MM.1S (cell line): ENCODE data around the gene SPRTN.

Experiments used
- DNase-seq: peaks from one replicate; pipeline ENCODE4 v3.0.0-alpha.2; 2015
- H2AFZ ChIP-seq: fragments of 300-600 bp; sonication (generic); 2 replicates; pipeline ENCODE4 v1.6.0; 2016; ENCODE audit warnings: antibody characterized with exemption, low read length
- H3F3A ChIP-seq: fragments of 300-600 bp; sonication (generic); 2 replicates; pipeline ENCODE4 v1.6.1; 2016; ENCODE audit warnings: mild to moderate bottlenecking, antibody characterized with exemption, low read length, moderate library complexity, mixed read lengths; ENCODE audit not compliant: insufficient read depth
- H3K27ac ChIP-seq: fragments of 300-600 bp; sonication (generic); 2 replicates; pipeline ENCODE4 v1.5.1; 2016; ENCODE audit warnings: mild to moderate bottlenecking, low read length
- H3K27me3 ChIP-seq: fragments of 300-600 bp; sonication (generic); replicated peaks from 2 replicates; pipeline ENCODE4 v1.6.0; 2016; ENCODE audit warnings: low read length; ENCODE audit not compliant: insufficient read depth
- H3K36me3 ChIP-seq: fragments of 300-600 bp; sonication (generic); replicated peaks from 2 replicates; pipeline ENCODE4 v1.6.1; 2016; ENCODE audit warnings: mild to moderate bottlenecking, low read length, mixed read lengths; ENCODE audit not compliant: insufficient read depth
- H3K4me1 ChIP-seq: fragments of 300-600 bp; sonication (generic); 2 replicates; pipeline ENCODE4 v1.6.1; 2016; ENCODE audit warnings: low read length, mixed read lengths
- H3K4me2 ChIP-seq: fragments of 300-600 bp; sonication (generic); 2 replicates; pipeline ENCODE4 v1.6.0; 2016; ENCODE audit warnings: low read depth, low read length
- H3K4me3 ChIP-seq: fragments of 300-600 bp; sonication (generic); 2 replicates; pipeline ENCODE4 v1.5.1; 2016; ENCODE audit warnings: low read length, mixed read lengths
- H3K79me2 ChIP-seq: fragments of 300-600 bp; sonication (generic); 2 replicates; pipeline ENCODE4 v1.6.1; 2016; ENCODE audit warnings: mixed run types, low read length, mixed read lengths
- H3K9ac ChIP-seq: fragments of 300-600 bp; sonication (generic); 2 replicates; pipeline ENCODE4 v1.6.1; 2016; ENCODE audit warnings: low read length, mixed read lengths
- H3K9me2 ChIP-seq: fragments of 300-600 bp; sonication (generic); replicated peaks from 2 replicates; pipeline ENCODE4 v1.6.1; 2016; ENCODE audit warnings: mild to moderate bottlenecking, low read length, mixed read lengths; ENCODE audit not compliant: insufficient read depth
- H3K9me3 ChIP-seq: fragments of 300-600 bp; sonication (generic); replicated peaks from 2 replicates; pipeline ENCODE4 v1.6.1; 2016; ENCODE audit warnings: mild to moderate bottlenecking, low read length, mixed read lengths; ENCODE audit not compliant: insufficient read depth
- H4K20me1 ChIP-seq: fragments of 300-600 bp; sonication (generic); 2 replicates; pipeline ENCODE4 v1.6.1; 2016; ENCODE audit warnings: mild to moderate bottlenecking, low read length, moderate library complexity, mixed read lengths; ENCODE audit not compliant: insufficient read depth
- EZH2 ChIP-seq: fragments of 300-600 bp; sonication (generic); optimal IDR thresholded peaks from 2 replicates; pipeline ENCODE3; 2017; ENCODE audit warnings: low read depth, mild to moderate bottlenecking, antibody characterized with exemption, low read length, mixed read lengths
- EZH2phosphoT487 ChIP-seq: fragments of 300-600 bp; sonication (generic); IDR thresholded peaks from 2 replicates; pipeline ENCODE4 v1.6.1; 2018; ENCODE audit warnings: antibody characterized with exemption, low read length
- TF ChIP-seq, protein P1 (sequence below): fragments of 300-600 bp; sonication (generic); IDR thresholded peaks from 2 replicates; pipeline ENCODE4 v1.5.1; 2016; ENCODE audit warnings: antibody characterized with exemption, low read length, mixed read lengths

SPRTN gene

GRCh38 chr1:231327617-231328016 lies 10.5 kb upstream of the SPRTN start:
- TF ChIP-seq EZH2, result no peak
- TF ChIP-seq, protein P1, sequence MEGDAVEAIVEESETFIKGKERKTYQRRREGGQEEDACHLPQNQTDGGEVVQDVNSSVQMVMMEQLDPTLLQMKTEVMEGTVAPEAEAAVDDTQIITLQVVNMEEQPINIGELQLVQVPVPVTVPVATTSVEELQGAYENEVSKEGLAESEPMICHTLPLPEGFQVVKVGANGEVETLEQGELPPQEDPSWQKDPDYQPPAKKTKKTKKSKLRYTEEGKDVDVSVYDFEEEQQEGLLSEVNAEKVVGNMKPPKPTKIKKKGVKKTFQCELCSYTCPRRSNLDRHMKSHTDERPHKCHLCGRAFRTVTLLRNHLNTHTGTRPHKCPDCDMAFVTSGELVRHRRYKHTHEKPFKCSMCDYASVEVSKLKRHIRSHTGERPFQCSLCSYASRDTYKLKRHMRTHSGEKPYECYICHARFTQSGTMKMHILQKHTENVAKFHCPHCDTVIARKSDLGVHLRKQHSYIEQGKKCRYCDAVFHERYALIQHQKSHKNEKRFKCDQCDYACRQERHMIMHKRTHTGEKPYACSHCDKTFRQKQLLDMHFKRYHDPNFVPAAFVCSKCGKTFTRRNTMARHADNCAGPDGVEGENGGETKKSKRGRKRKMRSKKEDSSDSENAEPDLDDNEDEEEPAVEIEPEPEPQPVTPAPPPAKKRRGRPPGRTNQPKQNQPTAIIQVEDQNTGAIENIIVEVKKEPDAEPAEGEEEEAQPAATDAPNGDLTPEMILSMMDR, result no peak
- Histone ChIP-seq H3K27me3 (no peaks in the 10 kb centered on the region), H3K9ac (no peak overlapping the region), H3K79me2 (peaks cover 5% of the 10 kb centered on the region), H3K4me3 (no peak overlapping the region), H3K9me3 (no peaks in the 10 kb centered on the region), H3K4me2 (no peak overlapping the region), H3F3A (no peaks in the 10 kb centered on the region), H3K9me2 (no peaks in the 10 kb centered on the region), H3K36me3 (no peaks in the 10 kb centered on the region), H3K4me1 (no peaks in the 10 kb centered on the region), H4K20me1 (no peaks in the 10 kb centered on the region), H2AFZ (no peak overlapping the region), H3K27ac (no peak overlapping the region)
- no peak for DNase-seq

GRCh38 chr1:231329483-231329882 lies 8.6 kb upstream of the SPRTN start:
- TF ChIP-seq EZH2 (no peak), EZH2phosphoT487 (no peak)
- TF ChIP-seq, protein P1, result no peak
- no peak overlapping the region for H3K27ac ChIP-seq
- peaks cover 13% of the 10 kb centered on the region for H3K4me1 ChIP-seq
- DNase-seq, result no peak
- H3F3A ChIP-seq, result no peaks in the 10 kb centered on the region
- peaks cover 8% of the 10 kb centered on the region; the same call in 1 of the 2 replicates for H4K20me1 ChIP-seq
- no peak overlapping the region for H2AFZ ChIP-seq
- H3K36me3 ChIP-seq, result no peaks in the 10 kb centered on the region; the same call in 1 of the 2 replicates
- H3K9me2 ChIP-seq, result no peaks in the 10 kb centered on the region
- no peak overlapping the region for H3K9ac ChIP-seq
- H3K4me3 ChIP-seq, result no peak overlapping the region
- H3K4me2 ChIP-seq, result no peak overlapping the region
- H3K79me2 ChIP-seq, result peaks cover 24% of the 10 kb centered on the region
- H3K9me3 ChIP-seq, result no peaks in the 10 kb centered on the region
- H3K27me3 ChIP-seq, result no peaks in the 10 kb centered on the region

DNA sequence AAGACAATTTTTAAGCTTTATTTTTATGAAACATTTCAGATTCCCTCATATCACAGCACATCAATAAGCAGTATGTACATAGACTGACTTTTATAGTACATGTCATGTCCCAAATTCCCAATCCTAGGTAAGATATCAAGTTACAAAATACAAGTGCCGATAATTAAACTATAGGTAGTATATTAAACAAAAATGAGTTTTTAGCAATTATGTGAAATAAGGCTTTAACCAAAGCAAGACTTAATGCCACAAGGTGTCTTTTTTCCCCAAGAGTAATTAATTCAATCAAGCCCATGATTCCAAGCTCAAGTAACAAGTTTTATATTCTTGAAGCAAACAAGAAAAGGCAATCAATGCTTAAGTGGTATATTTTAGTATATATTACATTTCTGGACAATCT lies 5.3 kb upstream of the SPRTN start:
- no peak overlapping the region for H3K4me3 ChIP-seq
- H4K20me1 ChIP-seq, result peaks cover 8% of the 10 kb centered on the region; the same call in 1 of the 2 replicates
- no peak overlapping the region for H3K27ac ChIP-seq
- no peak overlapping the region for H3K4me2 ChIP-seq
- H3F3A ChIP-seq, result no peaks in the 10 kb centered on the region
- no peak overlapping the region for H2AFZ ChIP-seq
- no peaks in the 10 kb centered on the region for H3K9me2 ChIP-seq
- DNase-seq, result no peak
- no peaks in the 10 kb centered on the region; the same call in 1 of the 2 replicates for H3K36me3 ChIP-seq
- TF ChIP-seq EZH2phosphoT487 (no peak), EZH2 (no peak)
- TF ChIP-seq, protein P1, result no peak
- H3K27me3 ChIP-seq, result no peaks in the 10 kb centered on the region
- peaks cover 32% of the 10 kb centered on the region for H3K4me1 ChIP-seq
- H3K9me3 ChIP-seq, result no peaks in the 10 kb centered on the region
- no peak overlapping the region for H3K9ac ChIP-seq
- H3K79me2 ChIP-seq, result peaks cover 56% of the 10 kb centered on the region
